GM18511 (cell line): ENCODE results near the gene KRT79.
"Not testable (repeated sequence)": the region's sequence is repeated elsewhere in the genome, so short reads cannot be mapped to it uniquely, and the experiment has no call there.

Experiments used
- ATAC-seq: cut with Tn5 transposase; IDR thresholded peaks from one replicate; pipeline ENCODE4 v1.9.1; 2021; ENCODE audit warnings: mild to moderate bottlenecking, moderate library complexity; ENCODE audit not compliant: unreplicated experiment

KRT79 gene

GRCh38 chr12:52807544-52808470, 26.3 kb downstream of the KRT79 start:
- no peak for ATAC-seq

GRCh38 chr12:52806821-52807543, 27.1 kb downstream of the KRT79 start:
- no peak for ATAC-seq

DNA sequence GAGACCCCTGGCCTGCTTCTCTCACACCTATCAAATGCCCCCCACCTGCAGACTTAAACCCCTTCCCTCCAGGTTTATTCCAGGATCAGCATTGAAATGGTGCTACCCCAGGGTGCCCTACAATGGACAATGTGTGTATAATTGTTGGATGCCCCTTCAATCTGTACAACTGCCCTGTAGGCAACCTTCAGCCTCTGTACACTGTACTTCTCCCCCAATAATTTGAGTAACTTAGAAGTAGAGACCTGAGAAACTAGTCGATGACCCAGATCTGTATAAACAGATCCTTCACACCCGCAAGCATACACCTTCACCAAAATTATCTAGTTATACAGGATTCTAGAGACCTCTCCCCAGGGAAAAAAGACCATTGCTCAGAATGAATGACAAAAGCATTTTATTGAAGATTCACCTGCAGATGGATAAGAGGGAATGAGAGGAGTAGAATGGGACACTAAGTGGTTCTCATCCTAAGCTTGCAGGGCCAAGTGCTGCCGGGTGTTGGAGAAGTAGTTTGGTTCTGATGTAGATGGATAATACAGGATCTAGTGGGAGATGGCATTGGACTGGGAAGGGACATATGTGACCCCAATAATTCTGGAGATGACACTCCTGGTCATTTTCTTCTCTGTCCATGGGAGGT, 27.8 kb downstream of the KRT79 start:
- ATAC-seq: no peak

- no peak for ATAC-seq
Observed at GRCh38 chr12:52805739-52806138, 28.4 kb downstream of the KRT79 start.

DNA sequence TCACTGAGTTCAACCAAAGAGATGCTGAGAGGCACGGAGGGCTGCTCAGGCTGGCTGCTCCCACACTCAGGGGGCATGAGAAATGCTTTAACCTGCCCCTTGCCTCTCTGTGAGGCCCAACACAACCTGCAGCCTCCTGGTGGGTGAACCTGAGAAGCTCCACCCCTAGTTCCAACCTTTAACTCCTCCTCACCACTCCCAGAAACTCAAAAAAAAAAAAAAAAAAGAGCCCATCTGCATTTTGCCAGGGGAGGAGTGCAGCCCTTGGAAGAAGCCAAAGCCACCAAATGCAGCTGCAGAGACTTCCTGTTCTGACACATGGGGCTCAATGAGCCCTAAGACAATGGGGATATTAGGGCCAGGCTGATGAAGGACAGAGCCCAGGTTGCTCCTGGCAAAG, 29.1 kb downstream of the KRT79 start:
- no peak for ATAC-seq

DNA sequence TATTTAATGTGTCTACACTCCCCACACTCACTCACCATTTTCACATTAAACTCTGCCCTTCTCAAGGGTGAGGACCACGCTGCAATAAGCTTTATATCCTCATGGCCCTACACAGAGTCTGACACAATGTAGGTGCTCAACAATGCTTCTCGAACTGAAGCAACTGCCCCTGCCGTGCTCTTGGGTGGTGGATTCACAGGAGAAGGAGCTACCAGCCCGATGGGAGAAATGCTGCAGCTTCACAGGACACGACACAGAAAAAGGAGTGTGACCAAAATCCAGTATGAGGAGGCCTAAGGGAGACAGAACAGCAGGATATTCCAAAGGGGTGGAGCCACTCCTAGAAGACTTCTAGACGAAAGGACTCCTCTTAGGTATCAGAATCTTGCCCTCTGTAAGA, 31.7 kb downstream of the KRT79 start:
- no peak for ATAC-seq

GRCh38 chr12:52801773-52802172, 32.3 kb downstream of the KRT79 start:
- no peak for ATAC-seq

- ATAC-seq: no peak
Observed at GRCh38 chr12:52800259-52800917, 33.7 kb downstream of the KRT79 start.

- no peak for ATAC-seq
Observed at GRCh38 chr12:52799505-52800211, 34.5 kb downstream of the KRT79 start.

DNA sequence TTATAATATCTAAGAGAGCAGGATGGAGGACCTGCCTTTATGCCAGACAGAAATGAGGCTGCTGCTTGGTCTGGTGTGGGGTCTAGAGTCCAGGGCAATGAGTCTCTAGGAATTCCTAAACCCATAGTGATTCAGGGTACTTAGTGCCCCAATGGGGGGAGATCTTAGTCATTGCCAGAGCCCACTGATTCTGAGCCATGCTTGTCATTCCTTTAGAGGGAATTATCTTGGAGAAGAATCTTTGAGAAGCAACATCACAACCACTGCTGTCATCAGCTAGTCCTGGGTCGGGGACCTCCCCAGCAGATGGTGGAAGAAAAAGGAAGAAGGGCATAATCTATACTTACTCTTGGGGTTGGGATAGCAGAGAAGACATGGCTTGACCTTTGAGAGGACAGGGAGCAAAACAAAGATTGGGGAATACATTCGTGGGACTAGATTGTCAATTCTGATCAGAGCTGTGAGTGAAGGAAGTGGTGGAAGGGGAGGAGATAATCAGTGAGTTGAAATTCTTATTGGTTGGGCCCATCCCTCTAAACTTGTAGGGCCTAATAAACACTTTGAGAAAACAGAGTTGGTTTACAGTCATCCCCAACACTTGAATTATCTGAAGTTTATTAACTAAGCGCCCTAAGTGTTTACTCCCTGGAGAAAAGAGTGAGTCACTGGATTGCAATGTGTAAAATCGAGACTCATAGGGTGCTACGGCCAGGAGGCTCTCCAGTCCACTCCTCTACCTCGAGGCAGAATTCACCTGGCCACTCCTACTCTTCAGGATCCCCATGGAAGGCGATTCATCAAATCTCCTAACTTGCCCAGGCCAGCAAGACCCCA, 35.2 kb downstream of the KRT79 start:
- no peak for ATAC-seq

GRCh38 chr12:52798003-52798670, 36.0 kb downstream of the KRT79 start:
- ATAC-seq: no peak

DNA sequence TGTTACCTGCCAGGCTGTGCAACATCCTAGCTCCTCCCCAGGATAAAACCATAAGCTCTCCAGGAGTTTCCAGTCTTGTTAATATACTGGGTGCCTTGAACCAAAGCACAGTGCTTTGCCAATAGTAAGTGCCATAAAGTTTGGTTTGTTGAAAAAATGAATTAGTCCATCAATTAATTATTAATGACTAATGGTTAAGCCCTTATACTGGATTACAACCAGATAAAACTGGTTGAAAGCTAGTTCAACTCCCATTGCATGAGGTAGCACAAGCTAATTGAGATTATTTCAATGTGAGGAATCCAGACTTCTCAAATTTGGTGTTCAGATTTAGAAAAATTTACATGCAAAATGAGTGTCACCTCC, 36.6 kb downstream of the KRT79 start:
- no peak for ATAC-seq

- ATAC-seq: no peak
Observed at GRCh38 chr12:52796839-52797528, 37.1 kb downstream of the KRT79 start.

DNA sequence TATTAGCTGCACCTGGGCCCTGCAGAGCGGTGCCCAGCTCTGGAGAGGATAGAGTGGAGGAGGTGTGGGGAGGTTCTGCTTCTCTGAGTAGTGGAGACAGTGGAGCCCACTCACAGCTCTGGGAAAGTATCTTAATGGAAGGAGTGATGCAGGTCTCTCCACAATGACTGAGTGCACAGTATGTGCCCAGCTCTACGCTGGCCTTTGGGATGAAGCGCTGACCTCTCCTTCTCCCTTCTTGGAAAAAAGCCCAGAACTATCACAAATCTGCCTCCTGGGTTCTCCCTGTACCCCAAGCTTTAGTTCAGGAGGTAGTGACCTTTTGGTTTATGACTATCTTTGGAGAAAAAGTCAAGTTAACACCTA, 37.7 kb downstream of the KRT79 start:
- no peak for ATAC-seq

DNA sequence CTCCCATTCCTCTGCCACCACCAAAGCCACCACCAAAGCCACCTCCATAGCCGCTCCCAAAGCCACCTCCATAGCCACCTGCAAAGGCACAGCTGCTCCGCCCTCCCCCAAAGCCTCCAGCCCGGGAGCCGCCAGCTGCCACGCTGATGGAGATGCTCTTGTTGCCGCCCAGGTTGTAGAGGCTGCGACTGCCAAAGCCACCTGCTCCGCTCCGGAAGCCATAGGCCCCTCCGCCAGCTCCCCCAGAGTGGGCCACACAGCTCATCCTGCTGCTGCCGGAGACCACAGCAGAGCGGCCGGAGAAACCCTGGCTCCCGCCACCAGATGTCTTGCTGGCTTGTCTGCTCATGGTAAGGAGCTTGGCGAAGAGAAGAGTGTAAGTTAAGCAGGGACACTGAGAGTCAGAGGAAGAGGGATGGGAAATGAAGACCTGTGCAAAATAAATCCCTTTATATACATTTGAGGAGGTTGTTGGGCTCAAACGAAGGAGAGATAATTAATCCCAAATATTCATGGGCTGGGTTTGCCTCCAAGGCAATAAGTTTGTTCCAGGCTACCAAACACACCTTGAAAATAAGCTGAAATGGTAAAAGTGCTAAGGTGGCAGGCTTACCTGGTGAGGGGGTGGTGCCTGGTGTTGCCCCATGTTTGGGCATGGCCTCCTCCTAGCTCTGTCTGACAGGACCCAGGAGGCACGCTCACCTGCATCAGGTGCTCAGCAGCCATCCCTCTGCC, 38.2 kb downstream of the KRT79 start, which contains the start of gene KRT3:
KRT3 (minus strand) TSS at position 424 of the 735 bp plus-strand sequence; CDS start at position 349, 75 bp downstream.
- no peak for ATAC-seq

- not testable (repeated sequence) for ATAC-seq
Observed at GRCh38 chr12:52795332-52795674, 38.8 kb downstream of the KRT79 start.

DNA sequence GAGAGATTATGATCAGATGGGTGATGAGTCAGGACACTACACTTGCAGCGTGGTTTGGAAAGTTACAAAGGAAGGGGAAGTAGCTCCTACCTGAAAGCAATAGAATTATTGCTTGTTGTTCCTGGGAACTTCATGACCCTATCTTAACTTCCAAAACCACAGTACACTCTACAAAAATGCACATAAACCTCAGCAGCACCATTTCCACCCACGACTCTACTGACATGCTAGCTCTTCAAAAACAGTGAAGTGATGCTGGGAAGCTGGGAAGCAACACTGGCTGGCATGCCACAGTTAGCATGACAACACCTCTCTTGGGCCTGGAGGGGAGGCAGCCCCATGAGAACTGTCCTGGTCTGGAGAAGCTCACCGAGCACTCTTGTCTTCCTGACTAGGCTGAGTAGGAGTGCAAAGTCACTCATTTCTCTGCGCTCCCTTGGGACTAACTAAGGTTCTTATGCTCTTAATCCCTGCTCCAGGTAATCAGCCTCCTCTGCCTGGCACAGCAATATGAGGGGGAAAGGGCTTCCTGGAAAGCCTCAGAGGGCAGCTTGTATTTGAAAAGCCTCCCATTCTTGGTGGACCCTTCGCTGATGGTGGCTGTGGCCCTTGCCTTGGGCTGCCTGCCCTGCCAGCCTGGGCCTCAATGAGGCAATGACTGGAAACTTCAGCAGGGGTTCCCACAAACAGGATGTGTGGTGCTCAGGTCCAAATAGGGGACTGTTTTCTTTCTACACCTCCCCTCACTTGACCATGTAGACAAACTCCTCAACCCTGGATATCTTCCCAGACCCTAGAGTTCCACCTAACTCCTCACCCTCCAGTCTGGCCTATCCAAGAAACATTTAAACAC, 39.4 kb downstream of the KRT79 start:
- ATAC-seq: no peak
